A549 treated with dexamethasone at 1 μM for 4 hours (cell line): ENCODE results near the gene LYZL6. TPM values are rescaled to one million over a fixed set of nuclear protein-coding genes. Genes with fewer than 3 reads are reported as not detected.

Experiments used
- total RNA-seq: library from RNA; stranded (reverse); fragments of 200-300 nt; extraction: Qiagen RNA extraction; gene quantifications from 5 replicates; pipeline ENCODE4 v1.2.3, GENCODE V29; 2022

The LYZL6 gene
- total RNA-seq, result not detected in 5 replicates

DNA sequence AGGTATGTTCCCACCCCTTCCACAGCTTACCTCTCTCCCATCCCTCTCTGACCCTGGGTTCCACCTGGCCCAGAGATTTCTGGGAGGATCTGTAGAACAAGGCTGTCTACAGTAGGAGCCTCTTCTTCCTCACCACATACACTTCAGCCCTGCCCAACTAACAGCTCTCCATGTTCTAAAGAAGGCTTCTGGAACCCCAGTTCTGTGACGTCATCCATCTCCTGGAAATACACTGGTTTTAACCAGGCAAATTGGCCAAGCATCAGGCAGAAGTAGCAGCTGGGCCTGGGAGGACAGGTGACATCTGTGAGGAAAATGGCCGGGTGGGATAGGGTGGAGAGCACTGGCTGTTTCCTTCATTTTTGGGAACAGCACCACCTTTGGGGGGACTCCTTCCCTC is at the start of gene LYZL6:
LYZL6 (minus strand) TSS at position 177 of the 400 bp plus-strand sequence. CDS start 4,357 bp downstream, outside the sequence.

DNA sequence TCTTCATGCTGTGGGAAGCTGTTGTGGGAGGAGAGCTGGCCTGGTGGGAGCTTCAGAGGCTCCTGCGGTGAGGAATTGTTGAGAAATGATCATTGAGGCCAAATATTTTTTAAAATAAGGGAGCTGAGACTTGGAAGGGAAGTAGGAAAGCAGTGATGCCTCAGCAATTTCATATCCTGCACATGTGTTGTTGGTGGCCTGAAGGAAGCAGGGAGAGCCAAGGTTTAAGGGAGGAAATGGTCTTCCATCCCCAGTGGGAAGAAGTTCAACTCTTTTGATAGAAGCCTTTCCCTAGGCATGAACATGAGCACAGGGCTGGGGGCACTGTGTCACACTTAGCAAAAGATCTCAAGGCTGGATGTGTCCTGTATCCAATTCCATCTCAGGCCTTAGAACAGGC is 43.1 kb upstream of the LYZL6 start, which contains the start of gene CCL14:
CCL14 (minus strand) TSS at position 87 of the 400 bp plus-strand sequence; CDS start at position 7, 80 bp downstream.

DNA sequence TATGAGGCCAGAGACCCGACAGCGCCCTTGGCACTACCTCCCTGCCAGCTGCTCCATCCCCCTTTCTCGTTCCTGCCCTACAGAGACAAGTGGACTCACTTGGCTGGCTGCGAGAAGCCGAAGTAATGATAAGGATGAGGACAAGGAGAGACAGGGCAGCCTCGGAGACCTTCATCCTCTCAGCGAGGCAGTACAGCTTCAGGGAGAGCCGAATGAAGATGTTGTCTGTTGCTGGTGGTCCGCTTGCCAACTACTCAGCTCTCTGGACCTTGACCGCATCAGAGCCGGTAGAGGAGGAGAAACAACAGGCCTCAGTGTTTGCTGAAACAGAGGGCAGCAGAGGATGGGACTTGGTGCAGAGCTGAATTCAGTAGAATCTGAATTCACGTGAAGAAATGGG is 37.7 kb upstream of the LYZL6 start, which contains the start of gene CCL16:
CCL16 (minus strand) TSS at position 252 of the 400 bp plus-strand sequence; CDS start at position 175, 77 bp downstream.

DNA sequence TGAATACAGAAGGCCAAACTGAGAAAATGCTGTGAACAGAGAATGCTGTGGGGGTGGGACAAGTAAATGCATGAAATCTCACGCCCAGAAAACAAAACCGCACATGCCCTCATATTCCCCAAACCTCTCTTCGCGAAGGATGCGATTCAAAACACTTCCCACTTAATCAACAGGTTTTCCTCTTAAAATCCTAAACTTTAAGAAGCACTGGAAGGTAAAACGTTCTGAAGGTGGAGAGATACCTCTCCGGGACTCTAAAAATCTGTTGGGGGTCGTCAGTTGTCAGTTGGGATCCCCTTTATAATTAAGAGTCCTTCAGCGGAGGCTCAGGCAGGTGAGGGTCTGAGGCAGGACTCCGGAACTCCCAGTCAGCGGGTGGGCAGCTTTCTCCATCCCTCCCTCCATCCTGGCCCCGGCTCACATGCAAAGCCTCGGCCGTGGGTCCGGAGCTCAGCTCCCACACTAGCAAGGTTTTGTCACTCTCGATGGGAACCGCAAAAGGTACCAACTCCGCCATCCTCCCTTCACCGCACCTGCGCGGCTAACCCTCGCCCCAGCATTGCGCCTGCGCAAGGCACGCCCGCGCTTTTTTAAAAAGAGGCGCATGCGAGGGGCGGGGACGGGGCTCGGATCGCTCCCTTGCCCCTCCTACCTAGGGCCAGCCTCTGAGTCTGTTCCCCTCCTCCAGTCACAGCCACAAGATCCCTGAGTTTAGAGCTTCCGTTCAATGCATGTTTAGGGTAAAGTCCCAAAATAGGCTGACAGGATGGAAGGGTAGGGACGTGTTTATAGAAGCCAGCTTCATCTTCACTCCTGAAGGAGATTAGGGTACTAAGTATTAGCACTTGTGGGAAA is 13.1 kb downstream of the LYZL6 start, which contains the start of gene RDM1:
RDM1 (minus strand) TSS at position 563 of the 855 bp plus-strand sequence; CDS start at position 517, 46 bp downstream.

Other genes with a start within 250 kb of the LYZL6 start
- 0.15 to 0.37 TPM (median 0.20 TPM) in 5 replicates for gene RASL10B, start 212.1 kb downstream of the LYZL6 start, total RNA-seq
- 0.11 to 0.14 TPM (median 0.12 TPM) in 4 of 5 replicates, not detected in the other for gene GAS2L2, start 190.5 kb downstream of the LYZL6 start, total RNA-seq
- gene C17orf50, start 182.8 kb downstream of the LYZL6 start, total RNA-seq, result 0.17 to 0.40 TPM (median 0.33 TPM) in 5 replicates
- gene MMP28, start 148.1 kb downstream of the LYZL6 start, total RNA-seq, result 4.9 to 8.8 TPM (median 7.5 TPM) in 5 replicates
- gene TAF15, start 134.2 kb downstream of the LYZL6 start, total RNA-seq, result 206 to 236 TPM (median 230 TPM) in 5 replicates
- not detected in 5 replicates for gene HEATR9, start 74.8 kb downstream of the LYZL6 start, total RNA-seq
- gene CCL5, start 63.4 kb downstream of the LYZL6 start, total RNA-seq, result 0.80 to 1.7 TPM (median 1.2 TPM) in 5 replicates
- gene RDM1, start 12.9 kb downstream of the LYZL6 start, total RNA-seq, result 2.2 to 3.3 TPM (median 2.6 TPM) in 5 replicates
- gene CCL16, start 37.8 kb upstream of the LYZL6 start, total RNA-seq, result not detected in 5 replicates
- not detected in 5 replicates for gene CCL14, start 43.0 kb upstream of the LYZL6 start, total RNA-seq
- gene CCL15, start 57.8 kb upstream of the LYZL6 start, total RNA-seq, result 0.13 TPM in 1 of 5 replicates, not detected in the others
- not detected in 5 replicates for gene CCL23, start 74.3 kb upstream of the LYZL6 start, total RNA-seq
- gene CCL18, start 120.6 kb upstream of the LYZL6 start, total RNA-seq, result 0.10 TPM in 1 of 5 replicates, not detected in the others
- gene CCL3, start 146.4 kb upstream of the LYZL6 start, total RNA-seq, result not detected in 5 replicates
- gene CCL4, start 160.1 kb upstream of the LYZL6 start, total RNA-seq, result 0.29 TPM in 1 of 5 replicates, not detected in the others
- gene TBC1D3B, start 232.9 kb upstream of the LYZL6 start, total RNA-seq, result 1.1 to 4.4 TPM (median 2.6 TPM) in 5 replicates